Suprapubic skin (tissue), 4 donors: ENCODE data around the gene RUNDC3A.

Experiments
- EP300 ChIP-seq: sonication (generic); formaldehyde crosslinking; IDR thresholded peaks from one replicate; pipeline ENCODE4 v1.6.1; 2017; ENCODE audit warnings: antibody characterized with exemption
- POLR2A ChIP-seq, 2 donors: fragments of 450-650 bp; IDR thresholded peaks; one replicate each; pipeline ENCODE4 v1.6.1; 2017; ENCODE audit warnings: antibody characterized with exemption in 2 of 2, mild to moderate bottlenecking in 2 of 2, moderate library complexity in 2 of 2
- POLR2AphosphoS5 ChIP-seq, 3 donors: sonication (generic); formaldehyde crosslinking; IDR thresholded peaks; one replicate each; pipeline ENCODE4 v1.6.1; 2017; ENCODE audit warnings: antibody characterized with exemption in 3 of 3
- TF ChIP-seq, protein P1 (sequence below), 2 donors: fragments of 200-600 bp in 1 of 2; fragments of 450-650 bp in 1 of 2; sonication (generic) in 1 of 2; IDR thresholded peaks; one replicate each; pipeline ENCODE4 v1.5.1; 2016 to 2019; ENCODE audit warnings: antibody characterized with exemption in 2 of 2, mild to moderate bottlenecking in 1 of 2, moderate library complexity in 1 of 2

DNA sequence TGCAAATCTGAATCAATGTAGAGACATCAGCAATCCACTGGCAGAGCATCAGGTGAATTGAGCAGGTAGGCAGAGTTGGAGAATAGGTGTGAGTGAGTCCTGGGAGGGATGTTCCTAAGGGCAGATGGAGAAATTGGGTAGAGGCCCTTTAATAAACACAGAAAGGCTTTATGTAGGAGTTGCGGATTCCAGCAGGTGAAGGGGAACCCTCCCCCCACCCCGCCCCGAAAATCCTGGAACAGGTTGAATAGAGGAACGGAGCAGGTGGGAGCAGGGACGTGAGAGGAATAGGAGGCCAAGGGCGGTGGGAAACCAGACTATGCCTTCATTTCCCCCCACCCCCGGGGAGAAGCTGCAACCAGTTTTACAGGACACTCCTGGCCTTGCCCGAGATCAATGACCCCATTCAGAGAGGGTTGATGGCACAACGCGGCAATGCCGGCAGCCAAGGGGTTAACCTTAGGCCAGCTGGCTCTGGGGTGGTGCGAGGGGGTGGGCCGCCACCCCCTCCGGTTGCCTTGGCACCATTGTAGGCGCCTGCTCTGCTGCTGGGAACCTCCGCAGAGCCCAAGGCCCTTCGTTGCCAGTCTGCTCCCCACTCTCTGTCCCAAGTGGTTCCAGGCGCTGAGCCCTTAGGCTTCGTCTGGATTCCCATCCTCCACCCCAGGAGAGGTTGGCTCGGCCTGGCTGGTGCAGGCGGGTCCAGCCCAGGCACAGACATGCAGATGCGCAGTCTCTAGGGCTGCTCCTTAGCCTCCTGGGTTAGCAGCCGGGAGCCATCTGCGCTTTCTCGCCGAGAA lies 814 bp upstream of the RUNDC3A start:
- TF ChIP-seq, protein P1, sequence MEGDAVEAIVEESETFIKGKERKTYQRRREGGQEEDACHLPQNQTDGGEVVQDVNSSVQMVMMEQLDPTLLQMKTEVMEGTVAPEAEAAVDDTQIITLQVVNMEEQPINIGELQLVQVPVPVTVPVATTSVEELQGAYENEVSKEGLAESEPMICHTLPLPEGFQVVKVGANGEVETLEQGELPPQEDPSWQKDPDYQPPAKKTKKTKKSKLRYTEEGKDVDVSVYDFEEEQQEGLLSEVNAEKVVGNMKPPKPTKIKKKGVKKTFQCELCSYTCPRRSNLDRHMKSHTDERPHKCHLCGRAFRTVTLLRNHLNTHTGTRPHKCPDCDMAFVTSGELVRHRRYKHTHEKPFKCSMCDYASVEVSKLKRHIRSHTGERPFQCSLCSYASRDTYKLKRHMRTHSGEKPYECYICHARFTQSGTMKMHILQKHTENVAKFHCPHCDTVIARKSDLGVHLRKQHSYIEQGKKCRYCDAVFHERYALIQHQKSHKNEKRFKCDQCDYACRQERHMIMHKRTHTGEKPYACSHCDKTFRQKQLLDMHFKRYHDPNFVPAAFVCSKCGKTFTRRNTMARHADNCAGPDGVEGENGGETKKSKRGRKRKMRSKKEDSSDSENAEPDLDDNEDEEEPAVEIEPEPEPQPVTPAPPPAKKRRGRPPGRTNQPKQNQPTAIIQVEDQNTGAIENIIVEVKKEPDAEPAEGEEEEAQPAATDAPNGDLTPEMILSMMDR (IDR thresholded peaks at IDR 0.05), result no peak
- TF ChIP-seq POLR2A (IDR thresholded peaks at IDR 0.05) (no peak), EP300 (no peak), POLR2AphosphoS5 (IDR thresholded peaks at IDR 0.05) (no peak)
